ENCODE data around the gene LEPROT. TPM values are rescaled to one million over a fixed set of nuclear protein-coding genes. Genes with fewer than 3 reads are reported as not detected.

Gene LEPROT
- total and polyA plus RNA-seq, 10 of the 15 experiments (the other 5 are each of a cell fraction or from before 2014, with no cell fraction given), result 14.9 to 38.1 (median 17.4) TPM

DNA sequence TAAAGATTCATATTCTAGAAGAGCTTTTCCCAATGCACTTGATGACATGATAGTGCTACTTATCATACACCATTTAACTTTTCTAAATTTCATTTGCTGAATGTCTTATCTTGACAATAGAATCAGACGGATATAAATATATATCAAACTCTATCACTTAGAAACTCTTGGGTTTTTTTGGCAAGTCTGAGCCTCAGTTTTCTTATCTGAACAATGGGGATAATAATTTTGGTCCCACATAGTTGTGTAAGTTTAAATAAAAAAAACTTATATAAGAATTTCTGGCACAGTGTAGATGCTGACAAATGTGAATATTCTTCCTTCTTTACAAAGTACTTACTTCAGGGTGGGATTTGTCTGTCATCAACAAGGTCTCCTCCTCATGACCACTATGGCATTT lies 21.5 kb upstream of the LEPROT start (continued):
- TF ChIP-seq USF1 (IDR thresholded peaks at IDR 0.05; ENCODE audit: borderline replicate concordance, extremely low read length, insufficient read depth, low read depth, low read length) (no peak), STAT1 (conservative IDR thresholded peaks at IDR 0.05) (no peak), CREB1 (IDR thresholded peaks at IDR 0.05; ENCODE audit: low read depth) (no peak), ESRRA (IDR thresholded peaks at IDR 0.05; ENCODE audit: low read length) (no peak), RELB (IDR thresholded peaks at IDR 0.05; ENCODE audit: low read depth) (no peak), KLF5 (IDR thresholded peaks at IDR 0.05; ENCODE audit: partially characterized antibody) (no peak)
- TF ChIP-seq, protein P1, sequence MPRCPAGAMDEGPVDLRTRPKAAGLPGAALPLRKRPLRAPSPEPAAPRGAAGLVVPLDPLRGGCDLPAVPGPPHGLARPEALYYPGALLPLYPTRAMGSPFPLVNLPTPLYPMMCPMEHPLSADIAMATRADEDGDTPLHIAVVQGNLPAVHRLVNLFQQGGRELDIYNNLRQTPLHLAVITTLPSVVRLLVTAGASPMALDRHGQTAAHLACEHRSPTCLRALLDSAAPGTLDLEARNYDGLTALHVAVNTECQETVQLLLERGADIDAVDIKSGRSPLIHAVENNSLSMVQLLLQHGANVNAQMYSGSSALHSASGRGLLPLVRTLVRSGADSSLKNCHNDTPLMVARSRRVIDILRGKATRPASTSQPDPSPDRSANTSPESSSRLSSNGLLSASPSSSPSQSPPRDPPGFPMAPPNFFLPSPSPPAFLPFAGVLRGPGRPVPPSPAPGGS (IDR thresholded peaks at IDR 0.05; ENCODE audit: borderline replicate concordance, insufficient read depth, low read depth, low read length, poor library complexity, severe bottlenecking), result no peak
- TF ChIP-seq, protein P2, sequence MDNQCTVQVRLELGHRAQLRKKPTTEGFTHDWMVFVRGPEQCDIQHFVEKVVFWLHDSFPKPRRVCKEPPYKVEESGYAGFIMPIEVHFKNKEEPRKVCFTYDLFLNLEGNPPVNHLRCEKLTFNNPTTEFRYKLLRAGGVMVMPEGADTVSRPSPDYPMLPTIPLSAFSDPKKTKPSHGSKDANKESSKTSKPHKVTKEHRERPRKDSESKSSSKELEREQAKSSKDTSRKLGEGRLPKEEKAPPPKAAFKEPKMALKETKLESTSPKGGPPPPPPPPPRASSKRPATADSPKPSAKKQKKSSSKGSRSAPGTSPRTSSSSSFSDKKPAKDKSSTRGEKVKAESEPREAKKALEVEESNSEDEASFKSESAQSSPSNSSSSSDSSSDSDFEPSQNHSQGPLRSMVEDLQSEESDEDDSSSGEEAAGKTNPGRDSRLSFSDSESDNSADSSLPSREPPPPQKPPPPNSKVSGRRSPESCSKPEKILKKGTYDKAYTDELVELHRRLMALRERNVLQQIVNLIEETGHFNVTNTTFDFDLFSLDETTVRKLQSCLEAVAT (IDR thresholded peaks at IDR 0.05), result no peak
